NCI-H2227 treated with DMSO at 0.1 percent for 48 hours (cell line): Measurements from ENCODE around the gene ADSS1.

Experiments
- DNase-seq: peaks from one replicate; lab custom pipeline; 2025; lab: John Stamatoyannopoulos, UW

Gene ADSS1

DNA sequence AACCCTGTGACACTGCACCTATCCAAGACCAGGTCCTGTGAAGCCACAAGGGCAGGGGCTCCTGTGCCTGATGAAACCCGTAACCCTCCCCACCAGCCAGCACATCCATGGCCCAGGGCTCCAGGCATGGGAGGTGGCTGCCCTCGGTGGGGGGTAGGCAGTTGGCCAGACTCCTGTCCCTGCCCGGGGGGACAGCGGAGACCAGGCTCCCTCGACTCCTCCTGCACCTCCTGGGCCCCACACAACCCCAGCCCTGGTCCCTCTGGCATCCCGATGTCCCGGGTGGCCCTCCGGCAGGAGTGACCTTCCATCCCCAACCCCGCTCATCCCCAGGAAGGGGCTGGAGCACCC, 60.2 kb downstream of the ADSS1 start:
- no peak for DNase-seq

DNA sequence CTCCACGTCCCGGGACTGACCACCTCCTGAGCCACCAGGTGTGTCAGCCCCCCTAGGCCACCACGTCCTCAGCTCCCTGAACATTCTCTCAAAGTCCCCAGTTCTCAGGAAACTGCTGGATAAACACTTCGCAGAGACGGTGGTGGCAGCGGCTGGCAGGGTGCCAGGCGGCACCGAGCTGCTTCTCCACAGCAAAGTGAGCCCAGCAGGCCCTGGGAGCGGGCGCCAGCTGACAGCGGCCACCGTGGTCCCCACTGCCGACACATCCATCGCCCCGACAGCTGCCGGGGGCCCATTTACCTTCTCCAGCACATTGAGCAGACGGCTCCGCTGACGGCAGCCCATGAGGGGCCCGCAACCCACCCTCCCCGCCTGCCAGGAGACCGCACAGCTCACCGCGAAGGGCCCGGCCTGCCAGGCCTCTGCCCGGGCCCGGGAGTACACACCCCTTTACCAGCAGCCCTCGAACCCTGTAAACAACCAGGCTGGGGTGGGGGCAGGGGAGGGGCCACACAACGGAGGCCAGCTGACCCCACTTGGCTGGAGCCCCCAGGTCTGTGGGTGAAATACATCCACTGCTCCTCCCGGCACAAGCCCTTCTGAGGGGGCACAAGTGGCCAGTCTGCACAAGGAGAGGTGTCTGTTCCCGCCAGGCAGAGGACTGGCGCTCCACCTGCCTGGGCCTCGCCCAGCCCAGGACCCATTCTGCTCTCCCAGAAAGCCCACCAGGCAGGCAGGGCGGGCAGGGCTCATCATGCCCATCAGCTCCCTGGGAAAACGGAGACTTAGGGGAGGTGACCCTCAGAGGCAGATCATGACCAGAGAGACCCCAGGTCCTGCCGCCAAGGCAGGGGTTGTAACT, 61.0 kb downstream of the ADSS1 start:
- peak; percentile 21 for DNase-seq

DNA sequence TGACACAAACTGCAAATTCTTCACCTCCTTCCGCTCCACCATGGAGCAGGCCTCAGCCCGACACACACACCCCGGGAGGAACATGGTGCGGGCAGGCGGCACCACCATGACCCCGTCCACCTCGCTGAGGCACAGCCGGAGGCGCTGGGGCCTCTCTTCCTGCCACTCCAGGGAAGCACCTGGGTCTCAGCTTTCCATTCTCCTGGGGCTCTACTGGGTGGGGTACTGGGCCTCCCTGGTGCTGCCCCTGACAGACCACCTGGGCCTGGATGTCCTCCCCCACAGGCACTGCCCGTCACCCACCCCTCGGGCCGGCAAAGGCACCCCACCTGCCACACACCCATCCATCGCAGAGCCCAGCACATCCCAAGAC, 61.7 kb downstream of the ADSS1 start:
- DNase-seq = no peak

- DNase-seq = no peak
These were observed 62.1 kb downstream of the ADSS1 start for GRCh38 chr14:104786091-104786586.

GRCh38 chr14:104786726-104787675, 63.0 kb downstream of the ADSS1 start:
- no peak for DNase-seq

GRCh38 chr14:104787736-104788135, 63.7 kb downstream of the ADSS1 start:
- no peak for DNase-seq

DNA sequence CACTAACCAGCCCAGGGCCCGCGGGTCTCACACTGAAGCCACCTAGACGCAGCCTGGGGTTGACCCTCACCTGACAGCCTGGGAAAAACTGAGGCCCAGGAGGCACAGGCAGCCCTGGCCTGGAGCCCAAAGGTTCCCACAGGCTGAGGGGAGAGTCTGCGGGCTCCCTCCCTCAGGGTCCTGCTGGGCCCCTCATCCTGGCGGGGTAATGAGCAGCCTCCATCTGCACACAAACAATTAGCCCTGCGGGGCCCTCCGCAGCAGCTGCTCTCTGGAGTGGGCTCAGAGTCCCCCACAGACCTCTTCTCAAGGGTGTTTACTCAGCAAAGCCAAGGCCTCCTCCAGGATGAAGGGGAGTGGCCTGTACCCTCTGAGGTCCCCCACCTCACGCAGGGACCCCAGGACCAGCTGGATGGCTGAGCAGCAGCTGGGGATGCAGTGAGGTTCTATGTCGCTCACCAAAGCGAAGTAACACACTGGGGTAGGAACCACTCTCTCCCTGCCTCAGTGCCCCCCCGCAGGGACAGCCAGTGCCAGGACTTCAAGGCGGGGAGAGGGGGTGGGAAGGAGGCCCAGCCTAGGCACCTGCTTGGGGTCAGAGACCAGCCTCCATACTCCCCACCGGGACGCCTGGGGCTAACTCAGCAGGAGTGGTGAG, 64.3 kb downstream of the ADSS1 start:
- peak; percentile 59 for DNase-seq

DNA sequence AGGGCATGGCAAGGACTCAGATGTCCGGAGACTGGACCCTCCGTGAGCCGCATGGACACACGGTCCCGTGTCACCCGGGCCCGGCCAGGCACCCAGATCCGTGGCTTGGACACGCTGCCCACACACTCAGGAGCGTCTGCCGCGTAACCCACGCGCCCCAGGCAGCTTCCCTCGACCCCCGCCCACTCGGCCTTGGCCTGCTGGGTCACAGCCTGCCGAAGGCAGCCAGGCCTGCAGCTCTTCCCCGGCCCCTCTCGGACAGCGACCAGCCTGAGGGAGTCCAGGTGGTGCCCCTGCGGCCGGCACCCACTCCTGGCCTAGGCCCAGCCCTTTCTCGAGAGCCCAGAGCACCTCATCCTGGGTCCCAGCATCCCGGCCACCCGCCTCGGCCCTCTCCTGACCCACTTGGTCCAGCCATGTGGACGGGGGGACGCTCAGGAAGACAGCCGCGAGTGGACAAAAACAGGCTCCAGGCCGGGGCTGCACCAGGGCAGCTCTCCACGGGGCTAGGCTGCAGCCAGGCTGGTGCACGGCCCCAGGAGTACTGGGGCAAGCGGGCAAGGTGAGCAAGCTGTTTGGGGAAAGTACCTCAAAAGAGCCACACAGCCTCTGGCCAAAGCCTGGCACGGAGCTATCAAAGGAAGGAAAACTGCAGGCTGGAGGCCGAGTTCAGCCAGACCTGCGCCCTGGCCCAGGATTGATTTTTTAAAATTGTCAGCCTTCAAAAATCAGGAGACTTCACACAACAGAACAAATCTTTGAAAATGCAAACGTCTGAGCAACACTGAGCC, 65.0 kb downstream of the ADSS1 start:
- DNase-seq = no peak

DNA sequence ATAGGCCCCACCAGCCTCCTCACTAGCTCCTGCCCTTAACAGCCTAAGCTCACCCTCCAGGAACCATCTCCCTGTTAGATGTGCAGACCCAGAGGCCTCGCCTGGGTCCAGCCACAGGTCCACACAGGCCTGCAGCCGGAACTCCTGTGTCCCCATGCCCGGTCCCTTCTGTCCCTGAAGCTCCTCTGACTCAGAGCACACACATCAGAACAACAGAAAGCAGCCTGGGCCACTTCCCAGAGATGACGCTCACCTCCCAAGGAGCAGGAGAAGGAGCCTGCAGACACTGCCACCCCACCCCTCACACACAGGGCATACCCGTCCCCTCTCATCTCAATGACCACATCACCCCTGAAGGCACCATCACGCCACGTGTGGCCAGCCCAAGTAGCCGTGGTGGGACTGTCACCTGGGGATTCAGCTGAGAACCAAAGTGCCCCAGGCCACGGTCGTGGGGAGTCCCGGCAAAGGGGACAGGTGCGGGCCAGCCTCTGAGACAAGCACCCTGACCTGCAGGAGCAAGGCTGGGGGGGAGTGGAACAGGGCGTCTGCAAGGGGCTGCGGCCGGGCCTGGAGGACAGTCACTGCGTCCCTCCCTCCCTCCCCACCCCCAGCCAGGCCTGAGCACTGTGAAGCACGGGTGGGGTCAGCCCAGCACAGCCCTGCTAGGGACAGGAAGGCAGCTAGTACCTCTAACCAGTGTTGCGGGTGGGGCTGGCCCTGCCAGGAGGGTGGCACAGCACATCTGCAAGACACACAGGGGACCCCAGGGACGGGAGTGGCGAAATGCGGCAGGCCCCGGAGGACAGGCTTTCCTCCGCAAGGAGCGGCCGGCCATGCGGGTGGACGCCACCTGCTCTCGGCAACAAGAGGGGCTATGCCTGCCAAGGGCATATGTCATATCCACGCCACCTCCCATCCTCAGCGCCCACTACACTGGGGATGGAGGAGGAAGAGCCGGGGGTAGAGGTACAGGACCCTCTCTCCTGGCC, 66.0 kb downstream of the ADSS1 start:
- DNase-seq = no peak

GRCh38 chr14:104791425-104791824, 67.4 kb downstream of the ADSS1 start:
- no peak for DNase-seq

DNA sequence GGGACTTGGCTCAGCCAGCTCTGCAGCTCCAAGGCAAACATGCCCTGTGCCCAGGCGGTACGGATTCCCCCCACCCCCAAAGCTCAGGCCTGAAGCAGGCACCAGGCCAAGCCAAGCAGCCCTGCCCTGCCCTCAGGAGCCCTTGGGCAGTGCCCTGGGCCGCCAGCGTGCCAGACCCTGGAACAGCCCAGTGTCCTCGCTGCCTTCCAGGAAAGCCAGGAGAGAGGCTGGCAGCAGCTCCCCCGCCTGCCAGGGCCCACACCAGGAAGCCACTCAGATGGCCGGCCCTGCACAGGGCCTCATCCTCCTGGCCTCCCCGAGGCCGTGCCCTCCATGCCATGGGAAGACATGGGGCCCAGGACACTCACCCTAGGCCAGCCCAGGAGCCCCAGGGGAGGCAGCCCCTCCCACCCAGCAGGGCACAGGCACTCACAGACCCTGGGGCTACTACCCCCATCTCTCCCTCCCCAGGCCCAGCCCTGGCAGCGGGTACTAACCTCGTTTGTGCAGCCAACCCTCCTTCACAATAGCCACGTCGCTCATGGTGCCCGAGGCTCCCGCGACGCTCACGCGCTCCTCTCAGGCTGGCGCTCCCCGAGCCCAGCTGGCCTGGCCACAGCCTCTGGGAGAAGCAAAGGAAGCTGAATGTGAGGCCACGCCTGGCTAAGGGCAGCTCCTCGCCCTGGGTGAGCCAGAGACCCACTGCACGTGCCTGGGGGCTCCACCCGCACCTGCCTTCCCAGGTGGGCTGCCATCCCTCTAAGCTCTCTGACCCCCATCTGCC, 68.3 kb downstream of the ADSS1 start:
- no peak for DNase-seq

DNA sequence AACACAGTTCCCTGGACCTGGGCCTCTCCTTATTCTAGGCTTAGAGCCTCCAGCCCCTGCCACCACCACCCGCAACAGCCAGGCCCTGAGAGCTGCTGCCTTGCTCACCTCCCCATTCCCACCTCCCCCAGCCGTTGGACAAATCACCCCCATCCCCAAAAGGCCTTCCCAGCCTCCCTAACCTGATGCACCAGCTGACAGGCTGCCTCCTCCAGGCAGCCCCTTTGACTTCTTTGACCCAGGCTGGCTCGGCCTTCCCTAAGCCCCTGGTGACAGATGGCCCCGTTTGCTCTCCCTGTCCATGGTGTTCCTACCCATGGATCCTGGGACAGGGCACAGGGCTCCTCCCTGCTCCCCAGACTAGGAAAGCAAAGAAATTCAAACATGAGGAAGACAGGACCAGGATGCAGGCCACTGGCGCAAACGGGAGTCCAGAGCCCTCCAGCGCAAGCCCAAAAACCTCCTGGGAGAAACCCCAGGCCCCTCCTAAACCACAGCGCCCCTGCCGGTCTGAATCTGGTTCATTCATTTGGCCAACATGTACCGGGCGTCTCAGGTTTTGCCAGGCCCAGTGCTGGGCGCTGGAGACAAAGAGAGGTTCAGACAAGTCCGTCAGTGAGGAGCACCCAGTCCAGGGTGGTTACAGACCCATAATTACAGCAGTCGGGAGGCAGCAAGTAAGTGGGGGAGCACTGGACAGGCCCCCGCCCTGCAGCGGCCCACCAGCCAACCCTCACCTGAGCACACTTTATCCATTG, 69.1 kb downstream of the ADSS1 start:
- DNase-seq = no peak

DNA sequence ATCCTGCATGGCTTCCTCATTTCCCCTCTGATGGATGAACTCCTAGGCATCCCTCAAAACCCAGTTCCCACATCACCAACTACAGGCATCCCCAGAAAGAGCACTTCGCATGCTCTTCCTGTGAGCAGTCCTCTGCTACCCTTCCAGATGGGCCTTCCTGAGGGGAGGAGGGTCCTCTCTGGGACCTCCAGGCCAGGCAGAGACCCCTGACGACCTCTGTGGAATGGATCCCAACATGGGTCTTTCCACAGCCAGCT, 69.6 kb downstream of the ADSS1 start:
- no peak for DNase-seq

DNA sequence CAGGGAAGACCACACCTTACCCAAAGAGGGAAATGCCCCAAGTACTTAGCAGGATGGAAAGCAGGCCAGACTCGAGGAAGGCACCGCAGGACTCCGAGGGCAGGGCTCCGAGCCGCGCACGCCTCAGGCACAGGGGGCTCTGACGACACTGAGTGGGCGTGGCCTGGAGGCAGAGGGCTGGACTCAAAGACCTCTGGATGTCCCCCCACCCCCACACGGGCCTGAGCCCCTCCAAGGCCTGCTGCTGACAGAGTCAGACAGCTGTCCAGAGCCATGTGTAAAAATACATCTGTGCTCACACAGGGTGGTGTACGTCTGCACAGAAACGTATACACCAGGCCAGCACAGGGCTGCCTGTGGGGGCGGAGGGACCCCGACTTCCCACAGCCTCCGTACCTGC, 70.1 kb downstream of the ADSS1 start:
- peak; percentile 26 for DNase-seq

DNA sequence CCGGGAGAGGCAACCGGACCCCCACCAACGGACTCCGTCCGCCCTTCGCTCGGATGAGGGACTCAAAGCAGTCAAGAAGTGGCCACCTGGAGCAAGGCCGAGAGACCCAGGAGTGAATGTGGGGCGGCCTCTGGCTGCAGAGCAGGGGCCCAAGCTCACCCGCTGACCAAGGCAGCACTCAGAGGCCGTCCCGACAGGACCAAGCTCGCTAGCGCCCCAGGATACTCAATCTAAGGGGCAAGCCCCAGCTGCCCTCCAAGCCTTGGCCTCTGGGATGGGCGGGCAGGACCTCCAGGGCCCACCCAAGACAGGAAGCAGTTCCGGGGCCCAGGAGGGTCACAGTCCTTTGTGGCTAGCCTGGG, 70.6 kb downstream of the ADSS1 start:
- DNase-seq = no peak

DNA sequence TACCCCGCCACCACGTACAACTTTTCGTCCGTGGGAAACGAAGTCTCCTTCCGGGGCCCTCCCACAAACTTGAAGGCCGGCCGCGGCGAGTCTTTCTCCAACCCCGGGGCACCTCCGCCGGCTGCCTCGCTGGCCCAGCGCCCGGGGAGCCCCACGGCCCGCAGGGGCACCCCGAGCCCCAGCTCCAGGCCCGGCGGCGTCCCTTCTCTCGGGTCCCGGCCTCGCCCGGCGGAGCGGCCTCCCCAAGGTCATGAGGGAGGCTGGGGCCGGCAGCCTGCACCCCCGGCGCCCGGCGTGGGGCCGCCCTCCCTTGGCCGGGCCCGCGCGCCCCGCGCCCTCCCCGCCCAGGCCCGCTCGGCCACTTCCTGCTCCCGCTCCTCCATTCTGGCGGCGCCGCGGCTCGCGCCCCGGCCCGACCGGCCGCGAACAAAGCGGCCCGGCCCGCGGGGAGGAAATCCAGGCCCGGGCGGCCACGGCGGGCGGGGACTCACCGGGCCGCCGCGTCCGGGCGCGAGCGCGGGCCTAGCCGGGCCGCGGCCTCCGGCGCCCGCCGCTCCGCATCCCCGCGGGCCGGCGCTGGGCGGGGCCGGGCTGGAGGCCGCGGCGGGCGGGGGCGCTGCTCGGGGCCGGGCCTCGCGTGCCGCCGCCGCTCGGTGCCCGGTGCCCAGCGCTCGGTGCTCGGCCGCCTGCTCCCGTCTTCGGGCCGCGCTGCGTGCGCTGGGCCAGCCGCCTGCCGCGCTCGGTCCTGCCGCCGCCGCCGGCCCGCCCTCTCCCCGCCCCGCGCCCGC, 71.2 kb downstream of the ADSS1 start, which contains the start of gene AKT1:
Gene AKT1, minus strand, starts transcription at position 756 of the 788 bp plus-strand sequence. CDS start 3,105 bp downstream, outside the sequence.
- no peak for DNase-seq

GRCh38 chr14:104795781-104796686, 72.0 kb downstream of the ADSS1 start:
- DNase-seq = no peak
